Activated CD4-positive, alpha-beta T cell treated with anti-CD3 and anti-CD28 coated beads for 36 hours (primary cell): Measurements from ENCODE around the gene ARL5C. TPM values are rescaled to one million over a fixed set of nuclear protein-coding genes. Genes with fewer than 3 reads are reported as not detected.
"Not testable (repeated sequence)": the region's sequence is repeated elsewhere in the genome, so short reads cannot be mapped to it uniquely, and the experiment has no call there.

Experiments used
- ATAC-seq: fragments of 200-7000 bp; cut with Tn5 transposase; one replicate; pipeline ENCODE4 v1.10.0; 2021; ENCODE audit warnings: mild to moderate bottlenecking, moderate library complexity
- CTCF ChIA-PET: fragments of 350-600 bp; sonication (Branson Sonifier 250); formaldehyde crosslinking; loops from one replicate; lab custom pipeline; 2021; ENCODE audit warnings: antibody characterized with exemption; lab: Charles Lee
- POLR2A ChIA-PET: fragments of 350-600 bp; sonication (Branson Sonifier 250); formaldehyde crosslinking; loops from one replicate; lab custom pipeline; 2021; ENCODE audit warnings: antibody characterized with exemption, inconsistent platforms; lab: Charles Lee
- DNase-seq: peaks from one replicate; pipeline ENCODE4 v3.0.0-alpha.2; 2020
- H3K27ac Mint-ChIP-seq: one replicate; pipeline ENCODE4 v1.8.0; 2021; ENCODE audit warnings: mixed read lengths
- H3K27me3 Mint-ChIP-seq: one replicate; pipeline ENCODE4 v1.8.0; 2021; ENCODE audit warnings: mixed read lengths
- H3K36me3 Mint-ChIP-seq: one replicate; pipeline ENCODE4 v1.8.0; 2021; ENCODE audit warnings: low read depth, mixed read lengths
- H3K4me1 Mint-ChIP-seq: one replicate; pipeline ENCODE4 v1.8.0; 2021; ENCODE audit warnings: mixed read lengths
- H3K4me3 Mint-ChIP-seq: one replicate; pipeline ENCODE4 v1.8.0; 2021; ENCODE audit warnings: mild to moderate bottlenecking, moderate library complexity, mixed read lengths
- H3K9me3 Mint-ChIP-seq: one replicate; pipeline ENCODE4 v1.8.0; 2021; ENCODE audit warnings: low read depth, mixed read lengths
- intact Hi-C, 2 experiments: fragments of 100-400 bp; cut with DNase I in 1 of 2; cut with micrococcal nuclease in 1 of 2; formaldehyde crosslinking; loops; one replicate each; pipeline versions ENCODE4 v1.14.2 to v1.15.1; 2022 to 2024; cut with DNase I, micrococcal nuclease
- total RNA-seq, 2 experiments: library from RNA; stranded (reverse); gene quantifications; one replicate each; pipeline ENCODE4 v1.2.3, GENCODE V29; 2021

Gene ARL5C
- total RNA-seq, 2 experiments from 2014 or later, result not detected

DNA sequence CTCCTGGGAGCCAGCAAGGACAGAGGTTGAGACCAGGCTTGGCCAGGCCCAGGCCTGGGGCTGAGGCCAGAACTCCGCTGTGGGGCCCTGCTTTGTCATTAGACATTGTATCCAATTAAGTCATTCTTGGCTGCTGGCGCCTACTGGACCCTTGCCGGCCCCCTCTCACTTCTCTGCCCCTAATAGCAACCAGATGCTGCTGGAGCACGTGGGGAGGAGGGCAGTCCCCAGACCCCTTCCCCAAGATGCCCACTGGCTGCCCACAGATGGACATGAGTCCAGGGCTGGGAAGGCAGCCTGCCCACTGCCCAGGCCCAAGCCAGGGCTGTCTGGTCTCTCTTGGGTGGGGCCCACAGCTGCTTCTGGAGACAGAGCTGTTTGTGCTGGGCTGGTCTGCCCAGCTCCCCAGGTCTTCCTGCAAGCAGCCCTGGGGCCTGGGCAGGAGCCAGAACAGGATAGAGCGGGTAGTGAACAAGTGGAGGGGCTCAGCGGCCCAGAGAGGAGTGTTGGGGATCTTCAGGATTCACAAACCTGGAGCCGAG is 22.3 kb downstream of the ARL5C start:
- POLR2A ChIA-PET, result interaction anchor here (0.5 kb wide), 1 partner anchor 342 kb away, joined by 3 read pairs; no protein-coding TSS in a partner anchor
- peaks cover 6% of the 10 kb centered on the region for H3K4me1 Mint-ChIP-seq
- H3K4me3 Mint-ChIP-seq, result no peak overlapping the region
- intact Hi-C loops, result no loop called here
- H3K27me3 Mint-ChIP-seq, result no peaks in the 10 kb centered on the region
- ATAC-seq (no peak), DNase-seq (no peak)
- no peaks in the 10 kb centered on the region for H3K9me3 Mint-ChIP-seq
- no peak overlapping the region for H3K27ac Mint-ChIP-seq
- CTCF ChIA-PET, result interaction anchor here (0.8 to 1.1 kb wide), 2 partner anchors 47 to 160 kb away, joined by 3 to 4 read pairs; no protein-coding TSS in a partner anchor
- H3K36me3 Mint-ChIP-seq, result no peaks in the 10 kb centered on the region

DNA sequence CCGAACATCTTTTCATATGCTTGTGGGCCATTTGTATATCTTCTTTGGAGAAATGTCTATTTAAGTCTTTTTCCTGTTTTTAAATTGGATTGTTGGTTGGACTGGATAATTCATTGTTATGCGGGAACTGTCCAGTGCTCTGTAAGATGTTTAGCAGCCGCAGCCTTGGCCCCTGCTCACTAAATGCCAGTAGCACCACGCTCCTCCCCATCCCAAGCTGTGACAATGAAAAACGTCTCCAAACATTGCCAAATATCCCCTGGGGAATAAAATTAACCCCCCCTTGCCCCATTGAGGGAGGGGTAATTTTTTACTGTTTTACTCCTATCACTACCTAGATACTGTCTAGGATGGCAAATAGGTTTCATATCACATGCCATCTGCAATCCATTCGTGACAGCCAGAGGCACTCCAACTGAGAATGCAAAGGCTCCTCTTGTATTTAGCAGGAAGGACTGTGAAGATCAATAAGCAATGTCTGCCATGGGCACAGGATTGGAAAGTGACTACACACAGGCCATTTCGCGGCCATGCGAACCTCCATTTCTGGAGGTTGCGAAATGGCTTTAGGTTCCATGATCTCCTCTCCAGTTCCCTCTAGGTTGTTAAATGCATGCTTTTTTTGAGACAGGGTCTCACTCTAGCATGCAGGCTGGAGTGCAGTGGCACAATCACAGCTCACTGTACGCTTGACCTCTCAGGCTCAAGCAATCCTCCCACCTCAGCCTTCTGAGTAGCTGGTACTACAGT is 23.9 kb downstream of the ARL5C start:
- H3K9me3 Mint-ChIP-seq, result no peaks in the 10 kb centered on the region

DNA sequence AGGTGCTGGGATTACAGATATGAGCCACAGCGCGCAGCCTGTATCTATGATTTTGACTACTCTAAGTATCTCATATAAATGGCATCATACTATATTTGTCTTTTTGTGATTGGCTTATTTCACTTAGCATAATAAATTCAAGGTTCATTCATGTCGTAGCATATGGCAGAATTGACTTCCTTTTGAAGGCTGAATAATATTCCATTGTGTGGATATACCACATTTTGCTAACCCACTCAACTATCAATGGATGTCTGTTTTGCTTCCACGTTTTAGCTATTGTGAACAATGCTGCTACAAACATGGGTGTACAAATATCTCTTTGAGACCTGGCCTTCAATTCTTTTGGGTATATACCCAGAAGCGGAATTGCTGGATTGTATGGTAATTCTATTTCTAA is 24.7 kb downstream of the ARL5C start:
- DNase-seq (no peak), ATAC-seq (no peak)
- Mint-ChIP-seq H3K4me1 (peaks cover 6% of the 10 kb centered on the region), H3K27me3 (no peaks in the 10 kb centered on the region), H3K36me3 (no peaks in the 10 kb centered on the region), H3K4me3 (no peak overlapping the region), H3K9me3 (no peaks in the 10 kb centered on the region), H3K27ac (no peak overlapping the region)
- intact Hi-C loops, result no loop called here
- ChIA-PET CTCF (interaction anchor here (0.6 kb wide), 1 partner anchor 252 kb away, joined by 3 read pairs; no protein-coding TSS in a partner anchor), POLR2A (no interaction called here)

More for the DNA sequence above, 23.9 kb downstream of the ARL5C start:
- ChIA-PET CTCF (interaction anchor here (0.6 to 0.8 kb wide), 2 partner anchors 102 to 253 kb away, joined by 3 read pairs; no protein-coding TSS in a partner anchor), POLR2A (interaction anchor here (0.7 kb wide), 1 partner anchor 27 kb away, joined by 3 read pairs; no protein-coding TSS in a partner anchor)
- peaks cover 6% of the 10 kb centered on the region for H3K4me1 Mint-ChIP-seq
- no peak overlapping the region for H3K4me3 Mint-ChIP-seq
- intact Hi-C loops, result no loop called here
- H3K27me3 Mint-ChIP-seq, result no peaks in the 10 kb centered on the region
- H3K36me3 Mint-ChIP-seq, result no peaks in the 10 kb centered on the region
- DNase-seq (no peak), ATAC-seq (no peak)
- no peak overlapping the region for H3K27ac Mint-ChIP-seq

DNA sequence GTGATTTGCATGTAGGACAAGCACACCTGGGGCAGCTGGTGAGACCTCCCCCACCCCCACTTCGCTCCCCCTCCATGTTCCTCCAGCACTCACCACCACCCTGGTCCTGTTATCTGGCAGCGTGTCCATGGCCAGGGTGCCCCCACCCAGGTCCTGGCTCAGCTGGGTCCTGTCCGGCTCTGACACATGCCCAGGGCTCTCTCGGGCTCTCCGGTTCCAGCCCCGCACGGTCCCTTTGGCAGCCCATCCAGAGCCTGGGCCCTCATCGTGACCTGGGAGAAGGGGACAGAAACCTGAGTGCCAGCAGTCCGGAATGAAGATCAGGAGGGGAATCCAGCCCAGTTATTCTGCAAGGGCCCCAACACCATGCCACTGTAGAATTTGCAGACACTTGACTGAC is 26.4 kb downstream of the ARL5C start:
- Mint-ChIP-seq H3K9me3 (no peaks in the 10 kb centered on the region), H3K4me3 (no peak overlapping the region), H3K27ac (no peak overlapping the region), H3K27me3 (no peaks in the 10 kb centered on the region), H3K36me3 (no peaks in the 10 kb centered on the region), H3K4me1 (peaks cover 4% of the 10 kb centered on the region)
- ChIA-PET CTCF (interaction anchor here (1.0 kb wide), 1 partner anchor 13 kb away, joined by 4 read pairs; no protein-coding TSS in a partner anchor), POLR2A (no interaction called here)
- ATAC-seq (no peak), DNase-seq (no peak)
- intact Hi-C loops, result no loop called here

DNA sequence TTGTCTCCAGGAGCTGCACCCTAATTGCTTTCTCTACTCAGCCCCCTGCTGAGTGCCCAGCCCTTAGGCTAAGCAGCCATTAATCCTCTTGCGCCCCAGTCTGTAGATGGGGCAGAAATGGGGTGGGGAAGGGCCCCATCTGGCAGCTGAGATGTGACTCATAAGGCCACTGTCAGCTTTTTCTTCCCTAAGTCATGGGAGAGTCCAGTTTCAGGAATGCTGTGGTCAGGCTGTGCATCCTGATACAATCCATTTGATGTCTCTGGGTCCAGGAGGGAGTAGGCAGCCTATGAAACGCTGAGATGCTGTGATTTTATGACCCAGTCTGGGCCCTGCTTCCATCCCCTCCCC is 26.8 kb downstream of the ARL5C start:
- POLR2A ChIA-PET, result no interaction called here
- Mint-ChIP-seq H3K4me3 (no peak overlapping the region), H3K4me1 (peaks cover 4% of the 10 kb centered on the region), H3K27me3 (no peaks in the 10 kb centered on the region), H3K9me3 (no peaks in the 10 kb centered on the region), H3K27ac (no peak overlapping the region), H3K36me3 (no peaks in the 10 kb centered on the region)
- CTCF ChIA-PET, result no interaction called here
- intact Hi-C loops, result no loop called here
- DNase-seq, result no peak
- no peak for ATAC-seq

DNA sequence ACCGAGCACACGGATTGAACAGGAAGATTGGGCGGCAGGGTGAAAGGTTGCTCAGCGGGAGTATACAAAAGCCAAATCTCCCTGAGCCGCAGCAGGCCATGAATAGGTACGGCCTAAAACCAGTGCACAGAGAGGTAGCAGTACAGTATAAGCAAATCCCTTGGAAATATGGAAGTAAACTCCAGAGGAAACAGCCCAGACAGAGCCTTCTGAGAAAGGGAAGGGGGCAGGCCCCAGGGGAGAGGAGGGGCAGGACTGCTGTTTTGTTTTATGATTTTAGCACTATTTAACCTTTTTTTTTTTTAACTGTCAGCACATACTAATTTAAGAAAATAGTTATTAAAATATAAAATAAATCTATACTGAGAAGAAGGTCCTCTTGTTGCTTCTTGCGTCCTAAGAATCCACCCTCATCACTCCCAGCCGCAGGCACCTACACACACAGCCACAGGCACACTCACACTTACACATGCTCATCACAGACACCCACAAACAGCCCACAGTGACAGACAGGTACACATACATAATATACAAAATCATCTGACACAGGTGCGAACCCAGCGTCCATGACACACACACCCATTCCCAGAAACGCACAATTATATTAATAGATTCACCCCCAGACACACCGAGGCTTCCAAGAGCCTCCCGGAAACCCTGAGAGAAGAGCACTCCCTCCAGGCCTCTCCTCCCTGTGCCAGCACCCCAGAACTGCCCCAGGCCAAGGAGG is 27.4 kb downstream of the ARL5C start:
- POLR2A ChIA-PET, result no interaction called here
- Mint-ChIP-seq H3K27me3 (no peaks in the 10 kb centered on the region), H3K9me3 (no peaks in the 10 kb centered on the region), H3K27ac (no peak overlapping the region), H3K4me3 (no peak overlapping the region), H3K36me3 (no peaks in the 10 kb centered on the region), H3K4me1 (peaks cover 4% of the 10 kb centered on the region)
- ATAC-seq (no peak), DNase-seq (no peak)
- CTCF ChIA-PET, result no interaction called here
- intact Hi-C loops, result no loop called here

DNA sequence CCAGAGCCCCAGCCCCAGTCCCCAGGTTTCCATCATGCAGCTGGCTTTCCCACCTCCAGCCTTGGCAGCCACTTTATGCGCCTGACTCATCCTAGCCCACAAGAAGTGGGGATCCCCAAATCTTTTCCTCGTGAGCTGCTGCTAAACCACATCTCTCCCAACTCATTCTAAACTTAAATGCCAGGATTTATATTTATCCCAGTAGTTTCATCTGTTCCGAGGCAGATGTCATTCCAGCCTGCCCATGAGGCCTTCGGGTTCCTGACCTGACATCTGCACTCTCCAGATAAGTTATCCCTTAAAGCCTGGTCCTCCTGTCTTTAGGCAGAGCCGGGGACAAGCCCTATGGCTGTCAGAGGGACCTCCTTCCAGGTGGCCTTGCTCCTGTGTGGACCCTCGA is 31.1 kb downstream of the ARL5C start:
- peaks cover 4% of the 10 kb centered on the region for H3K4me1 Mint-ChIP-seq
- H3K27me3 Mint-ChIP-seq, result no peaks in the 10 kb centered on the region
- ATAC-seq (no peak), DNase-seq (no peak)
- no peaks in the 10 kb centered on the region for H3K9me3 Mint-ChIP-seq
- POLR2A ChIA-PET, result no interaction called here
- H3K27ac Mint-ChIP-seq, result no peak overlapping the region
- no peaks in the 10 kb centered on the region for H3K36me3 Mint-ChIP-seq
- CTCF ChIA-PET, result no interaction called here
- intact Hi-C loops, result no loop called here
- H3K4me3 Mint-ChIP-seq, result no peak overlapping the region

DNA sequence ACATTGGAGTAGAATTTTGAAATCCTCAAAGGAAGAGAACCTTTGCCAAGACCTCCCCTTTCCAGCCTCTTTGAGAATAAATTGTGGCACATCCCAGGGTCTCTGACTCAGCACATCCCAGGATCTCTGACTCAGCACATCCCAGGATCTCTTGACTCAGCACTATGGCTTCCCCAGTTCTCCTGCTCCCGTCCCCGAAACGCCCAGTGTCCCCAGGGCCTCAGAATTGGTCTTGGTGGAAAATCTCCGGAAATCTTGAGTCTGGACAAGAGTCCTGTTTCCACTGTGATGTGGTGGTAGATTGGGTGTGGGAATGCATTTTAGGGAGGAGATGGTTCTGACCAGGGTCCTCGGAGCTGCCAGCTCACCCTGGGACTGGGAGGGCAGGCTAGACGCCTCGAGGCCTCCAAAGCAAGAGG is 33.8 kb downstream of the ARL5C start:
- CTCF ChIA-PET, result no interaction called here
- no peak overlapping the region for H3K4me3 Mint-ChIP-seq
- no peak for ATAC-seq
- H3K27ac Mint-ChIP-seq, result no peak overlapping the region
- H3K9me3 Mint-ChIP-seq, result no peaks in the 10 kb centered on the region
- peaks cover 2% of the 10 kb centered on the region for H3K4me1 Mint-ChIP-seq
- intact Hi-C loops, result no loop called here
- POLR2A ChIA-PET, result no interaction called here
- no peaks in the 10 kb centered on the region for H3K36me3 Mint-ChIP-seq
- no peak for DNase-seq
- H3K27me3 Mint-ChIP-seq, result no peaks in the 10 kb centered on the region

DNA sequence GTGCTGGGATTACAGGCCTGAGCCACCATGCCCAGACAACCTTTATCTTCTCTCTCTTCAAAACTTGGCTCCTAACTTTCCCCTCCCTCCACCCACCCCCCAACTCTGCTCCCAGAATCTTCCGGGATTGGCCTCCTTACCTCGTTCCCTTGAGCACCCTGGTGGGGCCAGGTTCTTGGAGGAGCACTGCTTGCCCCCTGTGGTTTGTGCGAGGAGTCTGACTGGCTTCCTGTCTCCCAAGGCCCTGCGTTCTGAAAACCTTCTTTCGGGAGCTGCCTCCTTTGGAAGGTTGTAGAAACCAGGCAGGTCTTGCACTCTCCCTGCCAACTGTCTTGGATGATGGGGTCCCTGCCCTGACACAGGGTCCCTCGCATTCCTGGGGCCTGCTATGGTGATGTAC is 34.3 kb downstream of the ARL5C start:
- CTCF ChIA-PET, result no interaction called here
- intact Hi-C loops, result no loop called here
- ATAC-seq, result no peak

DNA sequence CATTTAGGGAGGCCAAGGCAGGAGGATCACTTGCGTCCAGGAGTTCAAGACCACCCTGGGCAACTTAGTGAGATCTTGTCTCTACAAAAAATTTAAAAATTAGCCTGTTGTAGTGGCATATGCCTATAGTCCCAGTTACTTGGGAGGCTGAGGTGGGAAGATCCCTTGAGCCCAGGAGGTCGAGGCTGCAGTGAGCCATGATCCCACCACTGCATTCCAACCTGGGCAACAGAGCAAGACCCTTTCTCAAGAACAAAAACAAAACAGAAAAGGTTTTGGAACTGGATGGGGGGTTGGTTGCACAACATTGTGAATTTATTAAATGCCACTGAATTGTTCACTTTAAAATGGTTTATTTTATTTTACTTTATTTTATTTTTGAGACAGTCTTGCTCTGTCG is 35.8 kb downstream of the ARL5C start:
- no peak for DNase-seq
- Mint-ChIP-seq H3K4me3 (no peak overlapping the region), H3K9me3 (no peaks in the 10 kb centered on the region), H3K36me3 (no peaks in the 10 kb centered on the region), H3K27ac (no peak overlapping the region), H3K4me1 (peaks cover 2% of the 10 kb centered on the region), H3K27me3 (no peaks in the 10 kb centered on the region)
- POLR2A ChIA-PET, result no interaction called here
- intact Hi-C loops, result no loop called here
- CTCF ChIA-PET, result no interaction called here
- no peak for ATAC-seq

More for the DNA sequence above, 34.3 kb downstream of the ARL5C start:
- Mint-ChIP-seq H3K36me3 (no peaks in the 10 kb centered on the region), H3K4me1 (peaks cover 2% of the 10 kb centered on the region), H3K27me3 (no peaks in the 10 kb centered on the region), H3K4me3 (no peak overlapping the region), H3K9me3 (no peaks in the 10 kb centered on the region), H3K27ac (no peak overlapping the region)
- DNase-seq, result no peak
- POLR2A ChIA-PET, result no interaction called here

DNA sequence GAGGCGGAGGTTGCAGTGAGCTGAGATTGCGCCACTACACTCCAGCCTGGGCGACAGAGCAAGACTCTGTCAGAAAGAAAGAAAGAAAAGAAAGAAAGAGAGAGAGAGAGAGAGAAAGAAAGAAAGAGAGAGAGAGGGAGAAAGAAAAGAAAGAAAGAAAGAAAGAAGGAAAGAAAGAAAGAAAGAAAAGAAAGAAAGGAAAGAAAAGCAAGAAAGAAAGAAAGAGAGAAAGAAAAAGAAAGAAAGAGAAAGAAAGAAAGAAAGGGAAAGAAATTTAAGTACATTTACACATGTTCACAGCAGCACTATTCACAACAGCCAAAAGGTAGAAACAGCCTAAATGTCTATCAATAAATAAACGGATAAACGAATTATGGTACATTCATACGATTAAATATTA is 36.4 kb downstream of the ARL5C start:
- ATAC-seq, DNase-seq, POLR2A ChIA-PET, intact Hi-C loops, H3K4me3 Mint-ChIP-seq, H3K9me3 Mint-ChIP-seq, H3K36me3 Mint-ChIP-seq, H3K27me3 Mint-ChIP-seq, H3K4me1 Mint-ChIP-seq, H3K27ac Mint-ChIP-seq, CTCF ChIA-PET: not testable (repeated sequence)
